ENCODE measurements around the gene RNFT2.

DNA sequence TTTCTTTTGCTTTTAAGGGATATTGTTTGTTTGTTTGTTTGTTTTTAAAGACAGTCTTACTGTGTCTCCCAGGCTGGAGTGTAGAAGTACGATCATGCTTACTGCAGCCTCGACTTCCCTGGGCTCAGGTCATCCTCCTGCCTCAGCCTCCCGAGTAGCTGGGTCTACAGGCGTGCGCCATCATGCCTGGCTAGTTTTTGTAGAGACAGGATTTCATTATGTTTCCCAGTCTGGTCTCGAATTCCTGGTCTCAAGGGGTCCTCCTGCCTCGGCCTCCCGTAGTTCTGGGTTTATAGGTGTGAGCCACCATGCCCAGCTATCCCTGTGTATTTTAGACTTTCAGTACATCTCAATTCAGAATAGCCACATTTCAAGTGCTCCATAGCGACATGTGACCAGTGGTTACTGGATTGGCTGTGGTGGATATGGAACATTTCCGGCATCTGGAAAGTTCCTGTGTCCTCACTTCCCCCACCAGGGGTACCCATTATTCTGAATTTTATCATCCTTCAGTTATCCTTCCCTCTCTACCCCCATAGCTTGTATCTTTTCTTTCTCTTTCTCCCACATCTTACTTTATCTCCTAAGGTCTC is 82.0 kb downstream of the RNFT2 start:
- TF ChIP-seq, protein P1, sequence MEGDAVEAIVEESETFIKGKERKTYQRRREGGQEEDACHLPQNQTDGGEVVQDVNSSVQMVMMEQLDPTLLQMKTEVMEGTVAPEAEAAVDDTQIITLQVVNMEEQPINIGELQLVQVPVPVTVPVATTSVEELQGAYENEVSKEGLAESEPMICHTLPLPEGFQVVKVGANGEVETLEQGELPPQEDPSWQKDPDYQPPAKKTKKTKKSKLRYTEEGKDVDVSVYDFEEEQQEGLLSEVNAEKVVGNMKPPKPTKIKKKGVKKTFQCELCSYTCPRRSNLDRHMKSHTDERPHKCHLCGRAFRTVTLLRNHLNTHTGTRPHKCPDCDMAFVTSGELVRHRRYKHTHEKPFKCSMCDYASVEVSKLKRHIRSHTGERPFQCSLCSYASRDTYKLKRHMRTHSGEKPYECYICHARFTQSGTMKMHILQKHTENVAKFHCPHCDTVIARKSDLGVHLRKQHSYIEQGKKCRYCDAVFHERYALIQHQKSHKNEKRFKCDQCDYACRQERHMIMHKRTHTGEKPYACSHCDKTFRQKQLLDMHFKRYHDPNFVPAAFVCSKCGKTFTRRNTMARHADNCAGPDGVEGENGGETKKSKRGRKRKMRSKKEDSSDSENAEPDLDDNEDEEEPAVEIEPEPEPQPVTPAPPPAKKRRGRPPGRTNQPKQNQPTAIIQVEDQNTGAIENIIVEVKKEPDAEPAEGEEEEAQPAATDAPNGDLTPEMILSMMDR (tag by site-specific recombination; IDR thresholded peaks at IDR 0.05): no peak
- TF ChIP-seq, protein P2, sequence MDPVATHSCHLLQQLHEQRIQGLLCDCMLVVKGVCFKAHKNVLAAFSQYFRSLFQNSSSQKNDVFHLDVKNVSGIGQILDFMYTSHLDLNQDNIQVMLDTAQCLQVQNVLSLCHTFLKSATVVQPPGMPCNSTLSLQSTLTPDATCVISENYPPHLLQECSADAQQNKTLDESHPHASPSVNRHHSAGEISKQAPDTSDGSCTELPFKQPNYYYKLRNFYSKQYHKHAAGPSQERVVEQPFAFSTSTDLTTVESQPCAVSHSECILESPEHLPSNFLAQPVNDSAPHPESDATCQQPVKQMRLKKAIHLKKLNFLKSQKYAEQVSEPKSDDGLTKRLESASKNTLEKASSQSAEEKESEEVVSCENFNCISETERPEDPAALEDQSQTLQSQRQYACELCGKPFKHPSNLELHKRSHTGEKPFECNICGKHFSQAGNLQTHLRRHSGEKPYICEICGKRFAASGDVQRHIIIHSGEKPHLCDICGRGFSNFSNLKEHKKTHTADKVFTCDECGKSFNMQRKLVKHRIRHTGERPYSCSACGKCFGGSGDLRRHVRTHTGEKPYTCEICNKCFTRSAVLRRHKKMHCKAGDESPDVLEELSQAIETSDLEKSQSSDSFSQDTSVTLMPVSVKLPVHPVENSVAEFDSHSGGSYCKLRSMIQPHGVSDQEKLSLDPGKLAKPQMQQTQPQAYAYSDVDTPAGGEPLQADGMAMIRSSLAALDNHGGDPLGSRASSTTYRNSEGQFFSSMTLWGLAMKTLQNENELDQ (tag by site-specific recombination; IDR thresholded peaks at IDR 0.05; ENCODE audit: low read depth): no peak
